NCI-H1105 treated with DMSO at 0.1 percent for 48 hours (cell line): ENCODE data around the gene GPR78.
"Not testable (repeated sequence)": the region's sequence is repeated elsewhere in the genome, so short reads cannot be mapped to it uniquely, and the experiment has no call there.

ENCODE experiments used
- DNase-seq: peaks from one replicate; lab custom pipeline; 2025; lab: John Stamatoyannopoulos, UW

GPR78 gene

DNA sequence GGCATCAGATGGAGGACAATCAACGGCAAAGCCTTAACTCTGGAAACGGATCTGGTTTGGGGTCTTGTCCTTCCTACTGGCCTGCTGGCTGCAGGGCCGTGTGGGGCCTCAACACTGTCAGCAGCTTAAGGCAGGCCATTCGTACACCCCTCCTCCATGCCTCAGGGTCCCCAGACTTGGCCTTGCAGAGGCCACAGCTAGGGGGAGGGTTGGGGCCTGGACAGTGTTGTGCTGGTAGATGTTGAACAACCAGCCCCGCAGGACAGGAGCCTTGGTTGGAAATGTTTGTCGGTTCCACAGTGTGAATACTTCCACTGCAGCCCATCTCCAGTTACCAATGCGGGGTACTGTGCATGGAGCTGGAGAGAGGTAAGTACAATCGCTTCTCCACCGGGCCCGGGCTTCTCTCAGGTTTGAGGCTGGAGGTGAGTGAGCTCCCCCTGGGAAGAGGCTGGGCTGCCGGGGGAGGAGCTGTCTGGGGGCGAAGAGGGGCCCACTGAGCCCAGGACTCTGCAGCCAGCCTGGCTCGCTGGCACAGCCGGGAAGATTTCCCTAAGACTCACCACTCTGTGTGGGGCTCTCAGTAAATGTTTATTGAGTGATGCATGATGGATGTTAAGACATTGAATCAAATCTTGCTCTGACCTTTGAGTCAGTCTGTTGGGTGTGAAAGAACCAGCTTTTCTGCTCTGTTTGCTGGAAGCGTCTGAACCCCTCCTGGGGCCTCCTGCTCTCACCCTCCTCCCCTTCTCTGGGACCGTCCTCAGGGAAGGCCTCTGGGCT is 19.7 kb upstream of the GPR78 start:
- no peak for DNase-seq

DNA sequence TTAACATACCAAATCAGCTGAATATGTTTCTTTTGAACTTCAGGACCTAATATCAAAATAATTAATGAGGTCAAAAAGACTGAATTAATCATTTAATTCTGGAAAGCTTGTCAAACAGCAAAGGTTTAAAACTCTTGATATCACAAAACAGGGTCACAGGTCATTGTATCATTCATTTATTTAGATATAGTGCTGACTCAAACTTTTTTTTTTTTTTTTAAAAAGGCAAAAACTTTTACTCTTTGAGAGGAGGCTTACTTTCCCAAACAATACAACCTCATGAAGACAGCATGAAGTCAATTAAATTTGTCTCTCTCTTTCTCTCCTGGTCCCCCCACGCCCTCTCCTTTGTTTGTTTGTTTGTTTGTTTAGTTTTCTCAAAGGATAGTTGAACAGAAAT is 15.6 kb upstream of the GPR78 start:
- DNase-seq, result no peak

DNA sequence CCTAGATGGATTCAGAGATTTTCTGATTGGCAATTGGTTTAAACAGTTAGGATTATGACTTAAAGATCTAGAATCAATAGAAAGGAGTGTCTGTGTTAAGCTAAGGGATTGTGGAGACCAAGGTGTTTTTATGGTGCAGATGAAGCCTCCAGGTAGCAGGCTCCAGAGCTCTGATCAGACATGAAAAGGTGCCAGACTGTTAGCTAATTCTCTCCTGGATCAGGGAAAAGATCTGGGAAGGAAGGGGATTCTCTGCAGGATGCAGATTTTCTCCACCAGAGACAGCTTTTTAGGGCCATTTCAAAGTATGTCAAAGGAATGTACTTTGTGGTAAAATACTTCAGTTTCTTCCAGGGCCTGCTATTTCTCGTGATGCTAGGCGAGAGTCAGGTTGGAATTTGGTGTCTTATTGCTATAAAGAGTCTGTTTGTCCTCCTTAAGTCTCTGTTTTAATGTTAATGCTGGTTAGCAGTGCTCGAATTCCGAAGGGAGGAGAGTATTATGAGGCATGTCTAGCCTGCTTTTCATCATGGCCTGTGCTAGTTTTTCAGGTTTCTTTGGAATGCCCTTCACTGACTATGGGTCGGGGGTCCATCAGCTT is 12.0 kb upstream of the GPR78 start:
- no peak for DNase-seq

DNA sequence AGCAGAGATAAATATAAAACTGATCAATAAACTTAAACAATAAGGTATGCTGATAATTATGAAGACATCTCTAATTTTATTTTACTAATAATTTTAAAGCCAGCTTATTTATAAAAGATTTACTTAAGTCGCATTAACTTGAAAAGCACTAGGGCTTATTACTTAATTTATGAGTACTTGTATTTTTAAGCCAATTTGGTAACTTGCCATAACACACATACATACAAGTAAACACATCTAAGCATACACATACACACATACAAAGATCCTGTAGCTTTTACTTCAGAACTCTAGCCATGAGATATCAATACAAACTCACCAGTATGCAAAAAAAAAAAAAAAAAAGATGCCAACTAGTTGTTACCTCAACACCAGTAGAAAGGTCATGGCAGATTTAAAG is 10.0 kb upstream of the GPR78 start:
- DNase-seq, result no peak

DNA sequence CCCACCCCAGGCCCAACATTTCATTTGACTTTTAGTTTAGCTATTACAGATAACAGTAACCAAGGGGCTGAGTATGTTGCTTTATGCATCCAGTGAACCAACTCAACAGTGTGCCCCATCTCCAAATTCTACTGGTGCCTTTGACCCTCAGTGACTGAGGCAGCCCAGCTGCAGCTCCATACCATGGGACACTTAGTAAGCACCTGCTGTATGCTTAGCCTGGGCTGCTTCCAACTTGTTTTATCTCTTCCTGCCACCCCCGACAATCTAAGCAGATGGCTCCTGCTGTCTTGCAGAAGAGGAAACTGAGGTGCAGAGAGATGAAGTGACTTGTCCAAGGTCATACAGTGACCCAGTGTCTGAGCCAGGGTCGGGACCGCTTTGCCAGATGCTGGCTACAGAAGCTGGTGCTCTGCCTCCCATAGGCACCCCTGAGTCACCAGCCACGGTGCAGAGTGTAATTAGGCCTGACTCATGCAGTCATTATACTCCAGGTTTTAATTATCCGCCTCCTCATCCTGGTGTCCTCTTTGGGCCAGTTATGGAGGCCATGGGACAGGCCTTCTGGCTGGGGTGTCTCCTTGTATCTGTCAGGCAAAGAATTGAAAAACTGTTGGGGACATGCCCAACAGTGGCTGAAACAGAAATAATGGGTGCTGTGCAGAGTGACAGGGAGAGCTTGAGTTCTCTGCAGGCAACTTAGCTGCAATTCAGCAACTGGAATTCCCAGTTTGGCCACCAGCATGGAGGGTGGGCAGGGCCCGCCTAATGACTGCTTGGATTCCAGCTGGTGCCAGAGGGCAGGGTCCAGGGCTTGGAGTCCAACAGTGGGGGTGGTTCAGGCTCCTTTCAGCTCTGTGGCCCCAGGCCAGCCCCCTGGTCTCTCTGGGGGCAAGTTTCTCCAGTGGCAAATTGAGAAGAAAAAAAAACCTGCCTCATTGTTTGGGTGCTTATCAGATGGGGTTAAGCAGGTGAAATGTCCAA is 8.2 kb upstream of the GPR78 start:
- DNase-seq, result no peak

DNA sequence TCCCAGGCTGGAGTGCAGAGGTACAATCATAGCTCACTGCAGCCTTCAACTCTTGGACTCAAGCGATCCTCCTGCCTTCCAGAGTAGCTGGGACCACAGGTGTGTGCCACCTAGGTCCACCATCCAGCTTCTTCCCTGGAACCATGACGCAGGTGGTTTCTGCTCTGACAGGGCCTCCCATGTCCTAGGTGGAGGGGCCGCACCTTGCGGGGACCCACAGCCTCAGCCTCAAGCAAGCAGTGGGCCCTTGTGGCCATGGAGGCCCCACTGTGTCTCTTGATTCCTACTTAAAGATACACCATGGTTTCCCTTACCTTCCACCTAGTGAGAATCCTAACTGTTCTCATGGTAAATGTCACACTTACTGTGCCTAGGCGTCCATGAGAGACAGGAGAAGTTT is 6.9 kb upstream of the GPR78 start:
- DNase-seq, result no peak

DNA sequence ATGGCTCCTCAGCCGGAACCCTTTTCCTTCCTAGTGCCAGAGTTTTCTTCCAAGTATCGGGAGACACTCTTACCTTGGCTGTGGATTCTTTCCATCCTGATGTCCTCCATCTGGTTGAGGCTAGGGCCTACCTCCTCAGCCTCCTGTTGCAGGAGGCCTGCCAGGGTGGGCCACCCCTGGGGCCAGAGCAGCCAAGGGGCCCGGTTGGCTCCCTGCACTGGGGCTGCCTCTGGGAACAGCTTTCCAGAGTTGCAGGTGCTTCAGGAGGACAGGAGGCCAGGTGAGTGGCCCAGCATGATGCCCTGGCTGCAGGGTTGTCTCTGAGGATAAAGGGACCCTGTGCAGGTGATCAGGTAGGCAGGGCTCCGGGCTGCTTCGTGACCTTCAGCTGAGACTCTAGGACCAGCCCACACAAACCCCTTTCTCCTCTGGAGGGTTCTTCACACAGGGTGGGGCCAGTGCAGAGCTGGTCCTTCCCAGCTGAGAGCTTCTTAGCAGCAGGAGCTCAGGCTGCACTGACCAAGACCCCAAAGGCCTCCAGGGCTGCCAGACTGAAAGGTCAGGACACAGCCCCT is 5.3 kb upstream of the GPR78 start:
- no peak for DNase-seq

DNA sequence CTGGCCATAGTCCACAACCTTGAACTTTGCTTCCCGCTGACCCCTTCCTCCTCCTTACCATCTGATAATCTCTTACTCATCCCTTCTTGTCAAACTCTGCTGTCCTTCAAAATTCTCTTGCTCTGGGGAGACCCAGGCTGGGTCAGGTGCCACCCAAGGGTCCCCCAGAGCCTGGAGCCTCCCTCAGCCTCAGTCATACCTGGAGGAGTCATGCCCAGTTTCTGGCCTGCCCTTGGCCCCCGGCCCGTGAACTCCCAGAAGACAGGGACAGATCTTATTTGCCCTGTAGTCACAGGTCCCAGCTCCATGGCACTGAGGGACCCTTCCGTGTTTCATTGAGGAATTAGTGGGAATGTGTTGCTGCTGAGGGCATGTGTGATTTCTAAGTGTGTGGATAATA is 4.7 kb upstream of the GPR78 start:
- no peak for DNase-seq

DNA sequence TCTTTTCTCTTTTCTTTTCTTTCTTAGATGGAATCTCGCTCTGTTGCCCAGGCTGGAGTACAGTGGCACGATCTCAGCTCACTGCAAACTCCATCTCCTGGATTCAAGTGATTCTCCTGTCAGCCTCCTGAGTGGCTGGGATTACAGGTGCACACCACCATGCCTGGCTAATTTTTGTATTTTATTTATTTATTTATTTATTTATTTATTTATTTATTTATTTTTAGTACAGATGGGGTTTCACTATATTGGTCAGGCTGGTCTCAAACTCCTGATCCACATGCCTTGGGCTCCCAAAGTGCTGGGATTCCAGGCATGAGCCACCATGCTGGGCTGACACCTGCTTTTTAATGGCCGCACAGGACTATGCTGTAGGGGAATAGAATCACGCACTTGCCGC is 3.6 kb upstream of the GPR78 start:
- DNase-seq, result not testable (repeated sequence)

DNA sequence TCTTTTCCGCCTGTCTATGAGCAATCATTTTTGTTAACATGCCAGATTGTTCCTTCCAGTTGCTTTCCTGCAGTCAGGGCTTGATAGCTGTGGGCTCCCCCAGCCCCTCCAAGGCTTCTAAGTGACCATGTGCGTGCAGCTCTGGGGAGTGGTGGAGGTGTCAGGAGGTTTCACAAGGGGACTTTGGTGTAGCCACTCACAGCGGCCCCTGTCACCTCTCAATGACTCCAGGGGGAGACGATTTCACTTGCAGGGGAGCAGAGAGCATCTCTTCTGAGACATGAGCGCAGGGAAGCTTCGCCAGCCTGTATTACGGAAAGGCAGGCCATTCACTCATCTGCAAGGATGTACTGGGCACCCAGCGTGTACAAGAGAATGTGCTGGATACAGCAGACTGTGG is 3.1 kb upstream of the GPR78 start:
- DNase-seq, result no peak

DNA sequence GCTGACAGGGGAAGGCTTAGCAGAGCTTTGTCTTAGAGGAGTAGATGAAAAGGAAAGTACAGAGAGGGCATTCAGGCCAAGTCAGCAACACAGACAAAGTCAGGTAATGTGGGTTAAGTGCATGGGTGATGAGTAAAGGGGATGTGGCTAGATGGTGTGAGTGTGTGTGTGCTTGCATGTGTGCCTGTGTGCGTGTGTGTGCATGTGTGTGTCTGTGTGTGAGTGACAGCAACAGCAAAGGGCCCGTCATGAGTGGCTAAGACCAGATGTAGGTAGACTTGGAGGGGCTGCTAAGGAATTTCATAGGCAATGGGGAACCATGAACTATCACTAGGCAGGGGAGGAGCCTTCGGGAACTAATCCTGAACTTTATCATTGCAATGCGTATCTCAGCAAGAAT is 2.2 kb upstream of the GPR78 start:
- no peak for DNase-seq

DNA sequence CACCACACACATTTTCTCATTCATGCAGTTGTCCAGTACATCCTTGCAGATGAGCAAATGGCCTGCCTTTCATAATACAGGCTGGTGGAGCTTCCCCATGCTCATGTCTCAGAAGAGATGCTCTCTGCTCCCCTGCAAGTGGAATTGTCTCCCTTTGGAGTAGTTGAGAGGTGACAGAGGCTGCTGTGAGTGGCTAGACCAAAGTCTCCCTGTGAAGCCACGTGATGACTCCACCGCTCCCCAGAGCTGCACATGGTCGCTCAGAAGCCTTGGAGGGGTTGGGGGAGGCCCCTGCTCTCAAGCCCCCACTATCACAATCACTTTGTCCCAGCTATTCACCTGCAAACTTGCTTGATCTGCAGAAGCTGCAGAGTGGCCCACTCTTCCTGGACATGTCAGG is 1.5 kb upstream of the GPR78 start:
- no peak for DNase-seq

DNA sequence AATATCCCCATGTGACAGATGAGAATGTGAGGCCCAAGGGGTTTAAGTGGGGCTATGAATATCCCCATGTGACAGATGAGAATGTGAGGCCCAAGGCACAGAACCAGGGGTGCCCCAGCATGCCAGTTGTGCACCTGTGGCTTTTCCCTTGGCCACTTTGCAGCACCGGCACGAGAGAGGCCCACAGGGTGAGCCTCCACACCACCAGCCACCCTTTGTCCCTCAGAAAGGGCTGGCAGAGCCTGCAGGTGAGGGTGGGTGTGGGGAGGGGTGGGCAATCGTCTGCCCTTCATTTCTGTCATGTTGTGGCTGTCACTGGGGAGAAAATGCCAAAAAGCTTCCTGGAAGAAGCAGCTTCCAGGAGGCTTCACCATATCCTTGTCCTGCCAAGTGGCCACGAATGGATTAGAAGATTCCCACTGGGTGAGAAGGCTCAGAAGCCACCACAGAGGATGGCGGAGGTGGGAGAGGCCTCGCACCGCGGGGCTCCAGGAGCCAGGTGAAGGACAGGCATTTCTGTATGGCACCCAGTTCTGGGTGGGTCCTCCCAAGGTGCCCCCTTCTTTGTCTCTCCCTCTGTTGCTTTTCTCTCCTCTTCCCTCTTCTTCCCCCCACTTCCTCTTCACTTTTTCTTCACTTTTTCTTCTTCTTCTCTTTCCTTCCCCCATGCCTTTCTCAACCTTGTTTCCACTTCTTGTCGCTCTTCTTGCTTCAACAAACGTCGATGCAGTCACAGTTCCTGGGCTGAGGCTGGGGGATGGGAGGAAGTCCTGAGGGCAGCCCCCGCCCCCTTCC is 469 bp upstream of the GPR78 start:
- DNase-seq, result no peak

DNA sequence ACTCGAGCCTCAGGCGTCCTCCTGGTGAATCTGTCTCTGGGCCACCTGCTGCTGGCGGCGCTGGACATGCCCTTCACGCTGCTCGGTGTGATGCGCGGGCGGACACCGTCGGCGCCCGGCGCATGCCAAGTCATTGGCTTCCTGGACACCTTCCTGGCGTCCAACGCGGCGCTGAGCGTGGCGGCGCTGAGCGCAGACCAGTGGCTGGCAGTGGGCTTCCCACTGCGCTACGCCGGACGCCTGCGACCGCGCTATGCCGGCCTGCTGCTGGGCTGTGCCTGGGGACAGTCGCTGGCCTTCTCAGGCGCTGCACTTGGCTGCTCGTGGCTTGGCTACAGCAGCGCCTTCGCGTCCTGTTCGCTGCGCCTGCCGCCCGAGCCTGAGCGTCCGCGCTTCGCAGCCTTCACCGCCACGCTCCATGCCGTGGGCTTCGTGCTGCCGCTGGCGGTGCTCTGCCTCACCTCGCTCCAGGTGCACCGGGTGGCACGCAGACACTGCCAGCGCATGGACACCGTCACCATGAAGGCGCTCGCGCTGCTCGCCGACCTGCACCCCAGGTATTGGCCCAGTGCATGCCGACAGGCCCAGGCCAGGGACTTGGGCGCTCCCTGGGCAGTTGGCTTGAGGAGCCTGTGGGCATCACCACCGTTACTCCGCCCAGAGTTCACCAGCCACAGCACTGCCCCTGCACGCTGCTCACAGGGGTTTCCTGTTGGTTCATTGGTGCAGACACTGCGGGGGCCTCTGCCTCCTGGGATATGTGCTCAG is 1.1 kb downstream of the GPR78 start:
- DNase-seq, result no peak

DNA sequence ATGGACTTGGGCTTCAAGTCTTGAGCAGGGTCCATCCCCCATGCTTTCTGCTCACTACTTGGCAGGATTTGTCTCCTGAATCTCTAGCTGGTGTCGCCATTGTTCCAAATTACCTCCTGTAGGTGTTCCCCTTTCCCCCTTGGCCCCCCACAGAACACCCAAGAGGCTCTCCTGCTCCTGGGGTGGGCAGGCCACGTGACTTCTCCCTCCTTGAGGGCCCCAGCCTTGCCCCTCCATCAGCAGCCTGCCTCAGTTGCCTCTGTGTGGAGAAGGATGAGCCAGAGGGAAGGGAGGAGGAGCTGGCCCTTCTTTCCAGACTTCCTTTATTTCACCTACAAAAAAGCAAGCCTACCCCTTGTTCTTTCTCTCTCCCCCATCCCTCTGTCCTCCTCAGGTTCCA is 1.8 kb downstream of the GPR78 start:
- no peak for DNase-seq

DNA sequence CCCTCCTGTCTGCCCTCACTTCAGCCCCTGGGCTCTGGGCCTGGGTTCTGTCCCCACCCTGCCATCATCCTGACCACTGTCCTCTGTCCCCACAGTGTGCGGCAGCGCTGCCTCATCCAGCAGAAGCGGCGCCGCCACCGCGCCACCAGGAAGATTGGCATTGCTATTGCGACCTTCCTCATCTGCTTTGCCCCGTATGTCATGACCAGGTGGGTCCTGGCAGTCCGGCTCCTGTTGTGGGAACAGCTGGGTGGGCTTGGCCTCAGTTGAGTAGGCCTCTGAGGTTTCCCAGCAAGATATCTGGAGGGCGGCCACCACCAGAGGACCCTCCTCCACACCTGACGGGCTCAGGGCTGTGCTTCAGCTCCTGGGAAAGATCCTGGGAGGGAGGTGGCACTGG is 2.2 kb downstream of the GPR78 start:
- DNase-seq, result no peak

DNA sequence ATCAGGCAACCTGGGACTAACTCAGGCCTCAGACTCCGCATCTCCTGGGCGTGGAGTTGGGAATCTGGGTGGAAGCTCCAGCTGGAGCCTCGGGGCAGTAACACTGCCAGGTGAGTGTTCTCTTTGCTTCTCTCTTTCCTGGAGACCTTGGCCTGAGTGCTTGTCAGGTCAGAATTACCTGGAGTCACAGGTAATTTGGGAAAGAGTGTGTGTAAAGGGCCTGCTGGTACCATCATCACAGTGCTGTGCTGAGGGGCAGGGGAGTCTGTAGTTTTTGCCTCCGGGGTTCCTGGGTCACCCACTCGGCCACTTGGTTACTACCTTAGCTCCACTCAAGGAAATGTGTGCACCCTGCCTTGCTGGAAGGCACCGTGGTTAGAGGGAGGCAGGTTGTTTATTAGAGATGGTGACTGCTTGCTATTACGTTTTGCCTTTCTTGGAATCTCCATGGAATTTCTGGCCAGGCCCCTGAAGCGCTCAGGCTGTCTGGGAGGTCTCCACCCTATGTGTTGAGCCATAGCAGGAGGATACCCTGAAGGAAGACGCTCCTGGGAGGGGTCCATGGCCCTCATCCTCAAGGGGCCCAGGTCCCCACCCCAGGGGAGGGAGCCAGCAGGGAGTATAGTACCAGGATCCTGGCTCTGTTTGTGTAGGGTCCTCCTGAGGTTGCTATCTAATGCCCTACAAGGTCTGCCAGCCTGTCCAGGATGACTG is 2.9 kb downstream of the GPR78 start:
- no peak for DNase-seq

DNA sequence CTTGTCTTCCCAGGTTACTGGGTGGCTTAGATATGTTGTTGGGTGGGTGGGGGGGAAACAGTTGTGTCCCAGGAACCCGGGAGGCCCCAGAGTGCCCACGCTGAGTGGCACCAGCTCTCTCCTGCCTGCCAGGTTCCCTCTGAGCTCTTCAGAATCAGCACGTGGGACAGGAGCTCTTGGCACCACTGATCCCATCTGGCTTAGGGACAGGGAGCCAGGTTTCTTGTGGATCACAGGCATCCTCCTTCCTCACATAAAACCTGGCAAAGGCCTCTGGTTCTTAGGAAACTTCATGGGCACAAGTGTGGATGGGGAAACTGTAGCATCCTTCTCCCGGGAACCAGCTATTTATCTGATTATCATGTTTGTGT is 3.4 kb downstream of the GPR78 start:
- no peak for DNase-seq

DNA sequence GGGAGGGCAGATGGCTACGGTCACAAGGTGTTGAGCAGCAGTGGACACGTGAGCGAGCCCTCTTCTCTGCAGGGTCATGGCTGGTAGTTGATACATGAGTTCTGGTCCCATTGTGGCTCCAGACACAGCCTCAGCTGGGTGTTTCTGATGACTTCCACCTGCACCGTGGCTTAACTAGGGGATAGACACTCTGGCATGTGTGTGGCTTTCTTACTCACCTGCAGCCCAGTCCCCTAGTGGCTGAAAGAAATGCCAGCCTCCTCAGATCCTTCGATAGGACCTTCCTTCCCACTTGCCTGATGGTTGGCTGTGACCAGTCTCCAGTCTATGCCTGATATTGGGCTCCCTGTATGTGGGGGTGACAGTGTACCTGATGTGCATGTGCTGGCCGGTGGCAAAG is 5.0 kb downstream of the GPR78 start:
- DNase-seq, result no peak

DNA sequence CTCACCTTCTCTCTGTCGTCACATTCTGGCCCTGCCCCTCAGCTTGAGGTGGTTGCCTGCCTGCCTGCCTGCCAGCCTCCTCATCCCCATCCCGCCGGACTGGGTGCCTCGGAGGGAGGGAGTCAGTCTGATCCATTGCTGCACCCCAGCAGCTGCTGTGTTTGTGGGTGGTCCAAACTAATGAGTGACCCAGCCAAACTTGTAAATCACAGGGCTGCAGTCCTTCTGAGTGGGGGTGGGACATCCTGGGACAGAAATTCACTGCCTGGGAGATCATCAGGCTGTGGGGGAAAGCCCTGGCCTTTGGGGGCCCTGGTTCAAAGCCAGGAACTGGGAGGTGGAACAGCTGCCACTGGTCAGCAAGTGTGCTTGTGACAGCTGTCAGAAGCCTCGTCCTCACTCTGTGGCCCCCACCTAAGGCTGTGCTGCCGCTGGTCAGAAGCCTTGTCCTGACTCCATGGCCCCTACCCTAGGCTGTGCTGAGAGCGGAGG is 5.6 kb downstream of the GPR78 start:
- DNase-seq, result no peak
